GM06990 (cell line): ENCODE data around the gene EIF4B.

Experiments used
- DNase-seq: peaks from one replicate; pipeline ENCODE4 v3.0.0-alpha.2; 2011; ENCODE audit not compliant: insufficient read length; ENCODE audit errors: extremely low read depth
- H3K27me3 ChIP-seq: replicated peaks from 2 replicates; pipeline ENCODE4 v1.6.0; 2011; ENCODE audit warnings: low read length; ENCODE audit not compliant: control insufficient read depth, insufficient read depth
- H3K36me3 ChIP-seq: 2 replicates; pipeline ENCODE4 v1.5.1; 2011; ENCODE audit warnings: low read length; ENCODE audit not compliant: control insufficient read depth, insufficient read depth
- H3K4me3 ChIP-seq: replicated peaks from 2 replicates; pipeline ENCODE4 v1.5.1; 2011; ENCODE audit warnings: low read depth, mild to moderate bottlenecking, control low read depth, low read length
- CTCF ChIP-seq: IDR thresholded peaks from 2 replicates; pipeline ENCODE4 v1.5.1; 2011; ENCODE audit warnings: low read length, control low read depth, mild to moderate bottlenecking, inconsistent platforms; ENCODE audit not compliant: insufficient read depth, poor library complexity, severe bottlenecking

Gene EIF4B

GRCh38 chr12:53057816-53058500 is 51.7 kb downstream of the EIF4B start:
- Histone ChIP-seq H3K4me3 (no peak overlapping the region), H3K36me3 (no peaks in the 10 kb centered on the region; the same call in 1 of the 2 replicates), H3K27me3 (no peaks in the 10 kb centered on the region; the same call in 1 of the 2 replicates)
- DNase-seq = no peak
- TF ChIP-seq CTCF = no peak

- Histone ChIP-seq H3K4me3 (no peak overlapping the region), H3K36me3 (no peaks in the 10 kb centered on the region; the same call in none of the 2 replicates), H3K27me3 (no peaks in the 10 kb centered on the region; the same call in 1 of the 2 replicates)
- TF ChIP-seq CTCF = no peak
- DNase-seq = no peak
These were observed 52.6 kb downstream of the EIF4B start for GRCh38 chr12:53058674-53059433.

GRCh38 chr12:53059434-53060063 is 53.3 kb downstream of the EIF4B start:
- no peak for TF ChIP-seq CTCF
- DNase-seq = no peak
- no peaks in the 10 kb centered on the region; the same call in none of the 2 replicates for H3K36me3 ChIP-seq
- no peak overlapping the region for H3K4me3 ChIP-seq
- no peaks in the 10 kb centered on the region; the same call in 1 of the 2 replicates for H3K27me3 ChIP-seq

- H3K36me3 ChIP-seq = peaks cover 3% of the 10 kb centered on the region
- H3K4me3 ChIP-seq = no peak overlapping the region
- no peaks in the 10 kb centered on the region; the same call in 1 of the 2 replicates for H3K27me3 ChIP-seq
- DNase-seq = no peak
- TF ChIP-seq CTCF = no peak
These were observed 53.9 kb downstream of the EIF4B start for GRCh38 chr12:53060064-53060720.

- H3K27me3 ChIP-seq = no peaks in the 10 kb centered on the region; the same call in 1 of the 2 replicates
- TF ChIP-seq CTCF = no peak
- no peak overlapping the region for H3K4me3 ChIP-seq
- peaks cover 9% of the 10 kb centered on the region for H3K36me3 ChIP-seq
- no peak for DNase-seq
These were observed 54.5 kb downstream of the EIF4B start for GRCh38 chr12:53060721-53061276.
